Heart left ventricle (tissue), 13 donors: ENCODE results near the gene C21orf91.

ENCODE experiments used
- POLR2A ChIP-seq, 2 donors: fragments of 450-650 bp; IDR thresholded peaks; one replicate each; pipeline ENCODE4 v1.6.1; 2017; ENCODE audit warnings: antibody characterized with exemption in 2 of 2, mild to moderate bottlenecking in 2 of 2, moderate library complexity in 2 of 2
- TF ChIP-seq, protein P1 (sequence below), 12 donors: fragments of 200-600 bp; sonication (generic) in 4 of 12; IDR thresholded peaks; one replicate each; pipeline versions ENCODE4 v1.5.0 to v1.8.0; 2018 to 2022; ENCODE audit warnings: antibody characterized with exemption in 12 of 12, mild to moderate bottlenecking in 5 of 12
- donor health status: ischemic (EF 13 %, LVEDD 7.1; RV severe dilation, severe dysfunction).
- donor health status: DM: no; HTN: yes; CAD: no.
- donor health status: DM: no; HTN: no; CAD: no.
- donor health status: ischemic (EF 25% LVEDD 6.9; RV normal size, moderate dysfunction).
- donor health status: ischemic (EF 25% LVEDD 5.7; RV mildly dilated, moderate dysfunction).
- donor health status: ischemic (EF 35%, LVEDD 5.7; RV mildly dilated, moderate dysfunction).
- donor health status: nonischemic (EF 11% LVEDD 7.7; RV severe dilation, severe dysfunction).
- donor health status: DM: yes; HTN: yes; CAD: no.
- donor health status: PGD.
- donor health status: ischemic (EF 29% LVEDD 5.4; RV normal size, mild dysfunction).
- donor health status: nonischemic (EF 23%, LVEDD 6.1; RV moderate dilation, normal function).

GRCh38 chr21:17853393-17854275 is 34.5 kb upstream of the C21orf91 start:
- no peak for TF ChIP-seq POLR2A (IDR thresholded peaks at IDR 0.05)
- TF ChIP-seq, protein P1, sequence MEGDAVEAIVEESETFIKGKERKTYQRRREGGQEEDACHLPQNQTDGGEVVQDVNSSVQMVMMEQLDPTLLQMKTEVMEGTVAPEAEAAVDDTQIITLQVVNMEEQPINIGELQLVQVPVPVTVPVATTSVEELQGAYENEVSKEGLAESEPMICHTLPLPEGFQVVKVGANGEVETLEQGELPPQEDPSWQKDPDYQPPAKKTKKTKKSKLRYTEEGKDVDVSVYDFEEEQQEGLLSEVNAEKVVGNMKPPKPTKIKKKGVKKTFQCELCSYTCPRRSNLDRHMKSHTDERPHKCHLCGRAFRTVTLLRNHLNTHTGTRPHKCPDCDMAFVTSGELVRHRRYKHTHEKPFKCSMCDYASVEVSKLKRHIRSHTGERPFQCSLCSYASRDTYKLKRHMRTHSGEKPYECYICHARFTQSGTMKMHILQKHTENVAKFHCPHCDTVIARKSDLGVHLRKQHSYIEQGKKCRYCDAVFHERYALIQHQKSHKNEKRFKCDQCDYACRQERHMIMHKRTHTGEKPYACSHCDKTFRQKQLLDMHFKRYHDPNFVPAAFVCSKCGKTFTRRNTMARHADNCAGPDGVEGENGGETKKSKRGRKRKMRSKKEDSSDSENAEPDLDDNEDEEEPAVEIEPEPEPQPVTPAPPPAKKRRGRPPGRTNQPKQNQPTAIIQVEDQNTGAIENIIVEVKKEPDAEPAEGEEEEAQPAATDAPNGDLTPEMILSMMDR (IDR thresholded peaks at IDR 0.05), result no peak
